ENCODE data around the gene STMND1. TPM values are rescaled to one million over a fixed set of nuclear protein-coding genes. Genes with fewer than 3 reads are reported as not detected.

Gene STMND1
- total RNA-seq, 2 donors from 2014 or later, result 0.26 TPM; not detected in 1

DNA sequence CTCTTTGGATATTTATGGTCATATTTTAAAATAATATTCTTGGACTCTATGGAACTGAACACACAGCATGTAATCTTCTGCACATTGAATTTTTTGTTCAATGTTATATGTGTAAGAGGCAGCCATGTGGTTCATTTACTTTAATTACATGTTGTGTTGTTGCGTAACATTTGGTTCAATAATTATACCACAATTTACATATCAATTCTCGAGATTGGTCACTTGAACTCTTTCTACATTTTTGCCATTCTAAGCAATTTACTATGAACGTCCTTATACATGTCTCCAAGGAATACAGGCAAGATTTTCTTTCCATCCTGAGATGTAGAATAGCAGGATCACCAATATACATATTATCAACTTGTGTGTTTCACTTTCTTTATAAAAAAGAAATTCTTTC lies 18.5 kb upstream of the STMND1 start:
- intact Hi-C loops (cut with DNase I), result no loop called here
- no peaks in the 10 kb centered on the region for H3K9me3 ChIP-seq
- no peaks in the 10 kb centered on the region for H3K27me3 ChIP-seq
- H3K36me3 ChIP-seq (replicated peaks in 1 of 2; ENCODE audit: insufficient read depth in 1 of 2, low read depth in 2 of 2), result no peaks in the 10 kb centered on the region
- ATAC-seq (no peak), DNase-seq (no peak)
- no peak overlapping the region for H3K4me3 ChIP-seq
- no peak overlapping the region for H3K27ac ChIP-seq
- WGBS, 2 donors, result 72 to 86% methylated on average over 3 of the region's 3 CpGs
- peaks cover 8% of the 10 kb centered on the region for H3K4me1 ChIP-seq
- TF ChIP-seq POLR2A (IDR thresholded peaks at IDR 0.05), result no peak
- TF ChIP-seq, protein P1, sequence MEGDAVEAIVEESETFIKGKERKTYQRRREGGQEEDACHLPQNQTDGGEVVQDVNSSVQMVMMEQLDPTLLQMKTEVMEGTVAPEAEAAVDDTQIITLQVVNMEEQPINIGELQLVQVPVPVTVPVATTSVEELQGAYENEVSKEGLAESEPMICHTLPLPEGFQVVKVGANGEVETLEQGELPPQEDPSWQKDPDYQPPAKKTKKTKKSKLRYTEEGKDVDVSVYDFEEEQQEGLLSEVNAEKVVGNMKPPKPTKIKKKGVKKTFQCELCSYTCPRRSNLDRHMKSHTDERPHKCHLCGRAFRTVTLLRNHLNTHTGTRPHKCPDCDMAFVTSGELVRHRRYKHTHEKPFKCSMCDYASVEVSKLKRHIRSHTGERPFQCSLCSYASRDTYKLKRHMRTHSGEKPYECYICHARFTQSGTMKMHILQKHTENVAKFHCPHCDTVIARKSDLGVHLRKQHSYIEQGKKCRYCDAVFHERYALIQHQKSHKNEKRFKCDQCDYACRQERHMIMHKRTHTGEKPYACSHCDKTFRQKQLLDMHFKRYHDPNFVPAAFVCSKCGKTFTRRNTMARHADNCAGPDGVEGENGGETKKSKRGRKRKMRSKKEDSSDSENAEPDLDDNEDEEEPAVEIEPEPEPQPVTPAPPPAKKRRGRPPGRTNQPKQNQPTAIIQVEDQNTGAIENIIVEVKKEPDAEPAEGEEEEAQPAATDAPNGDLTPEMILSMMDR (IDR thresholded peaks at IDR 0.05), result no peak

DNA sequence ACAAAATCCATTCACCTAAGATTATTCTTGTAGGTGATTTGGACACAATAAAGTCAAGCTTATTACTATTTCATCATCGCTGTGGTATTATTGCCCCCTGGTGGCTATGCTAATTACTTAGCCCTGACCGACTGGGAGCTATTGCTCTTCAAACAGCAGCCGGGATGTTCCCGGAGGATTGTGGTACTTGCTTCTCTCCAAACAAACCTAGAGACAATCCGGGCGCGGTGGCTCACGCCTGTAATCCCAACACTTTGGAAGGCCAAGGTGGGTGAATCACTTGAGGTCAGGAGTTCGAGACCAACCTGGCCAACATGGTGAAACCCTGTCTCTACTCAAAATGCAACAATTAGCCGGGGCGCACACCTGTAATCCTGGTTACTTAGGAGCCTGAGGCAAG lies 15.4 kb upstream of the STMND1 start:
- no peaks in the 10 kb centered on the region for H3K36me3 ChIP-seq (replicated peaks in 1 of 2; ENCODE audit: insufficient read depth in 1 of 2, low read depth in 2 of 2)
- H3K4me3 ChIP-seq, result no peak overlapping the region
- no peak overlapping the region for H3K27ac ChIP-seq
- peaks cover 16% of the 10 kb centered on the region for H3K4me1 ChIP-seq
- TF ChIP-seq POLR2A (IDR thresholded peaks at IDR 0.05), result no peak
- TF ChIP-seq, protein P1 (IDR thresholded peaks at IDR 0.05), result peak; percentile 24 to 85 (median 77)
- 26 to 28% methylated on average over 5 to 11 of the region's 11 CpGs for WGBS, 2 donors
- ATAC-seq, result peak; percentile 93
- DNase-seq, result peak; percentile 69 to 76 (median 72)
- intact Hi-C loops (cut with DNase I), result no loop called here
- no peaks in the 10 kb centered on the region for H3K9me3 ChIP-seq
- no peaks in the 10 kb centered on the region for H3K27me3 ChIP-seq

DNA sequence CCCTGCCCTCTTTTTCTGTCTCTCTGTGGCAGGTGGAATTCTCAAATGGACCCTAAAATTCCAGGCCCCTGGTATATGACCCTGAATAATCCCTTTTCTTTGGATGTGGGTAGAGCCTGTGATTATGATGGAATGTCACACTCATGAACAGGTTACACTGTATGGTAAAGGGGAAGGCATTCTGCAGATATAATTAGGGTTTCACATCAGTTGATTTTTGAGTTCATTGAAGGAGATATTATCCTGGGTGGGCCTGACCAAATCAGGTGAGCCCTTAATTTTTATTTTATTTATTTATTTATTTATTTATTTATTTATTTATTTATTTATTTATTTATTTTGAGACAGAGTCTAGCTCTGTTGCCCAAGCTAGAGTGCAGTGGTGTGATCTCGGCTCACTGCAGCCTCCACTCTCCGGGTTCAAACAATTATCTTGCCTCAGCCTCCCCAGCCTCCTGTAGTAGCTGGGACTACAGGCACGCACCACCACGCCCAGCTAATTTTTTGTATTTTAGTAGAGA lies 13.7 kb upstream of the STMND1 start:
- Histone ChIP-seq H3K27me3 (no peaks in the 10 kb centered on the region), H3K4me3 (no peak overlapping the region), H3K27ac (peak overlapping the region in 2 of 4 donors; percentile 4 to 32), H3K36me3 (replicated peaks in 1 of 2; ENCODE audit: insufficient read depth in 1 of 2, low read depth in 2 of 2) (no peaks in the 10 kb centered on the region), H3K9me3 (no peaks in the 10 kb centered on the region), H3K4me1 (peaks cover 16% of the 10 kb centered on the region)
- TF ChIP-seq POLR2A (IDR thresholded peaks at IDR 0.05), result no peak
- TF ChIP-seq, protein P1 (IDR thresholded peaks at IDR 0.05), result no peak
- WGBS, 2 donors, result 95 to 96% methylated on average over 4 of the region's 4 CpGs
- ATAC-seq (no peak), DNase-seq (no peak)
- intact Hi-C loops (cut with DNase I), result no loop called here

DNA sequence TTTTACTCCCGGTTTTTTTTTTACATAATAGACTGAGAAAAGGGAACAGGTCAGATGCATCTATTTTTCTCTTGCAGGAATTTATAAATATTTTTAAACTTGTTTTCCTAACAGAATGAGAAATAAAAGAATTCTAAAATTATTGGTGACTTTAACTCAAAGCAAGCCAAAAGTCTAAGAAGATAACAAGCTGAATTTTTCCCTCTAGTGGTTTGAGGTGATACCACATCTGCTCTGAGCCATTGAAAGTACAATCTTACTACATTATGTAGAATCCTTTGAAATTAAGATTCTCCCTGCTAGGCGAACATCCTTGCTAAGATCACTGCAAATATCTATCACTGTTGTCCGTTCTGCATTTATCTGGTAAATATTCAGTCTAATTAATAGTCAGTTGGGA lies 10.7 kb upstream of the STMND1 start:
- Histone ChIP-seq H3K4me1 (peaks cover 22% of the 10 kb centered on the region), H3K27me3 (no peaks in the 10 kb centered on the region), H3K36me3 (replicated peaks in 1 of 2; ENCODE audit: insufficient read depth in 1 of 2, low read depth in 2 of 2) (no peaks in the 10 kb centered on the region), H3K4me3 (no peak overlapping the region), H3K9me3 (no peaks in the 10 kb centered on the region), H3K27ac (no peak overlapping the region)
- TF ChIP-seq POLR2A (IDR thresholded peaks at IDR 0.05), result no peak
- TF ChIP-seq, protein P1 (IDR thresholded peaks at IDR 0.05), result peak in 1 of 7 experiments; percentile 8
- 72 to 74% methylated on average over 3 of the region's 3 CpGs for WGBS, 2 donors
- no peak for DNase-seq
- intact Hi-C loops (cut with DNase I), result no loop called here
- ATAC-seq, result no peak

DNA sequence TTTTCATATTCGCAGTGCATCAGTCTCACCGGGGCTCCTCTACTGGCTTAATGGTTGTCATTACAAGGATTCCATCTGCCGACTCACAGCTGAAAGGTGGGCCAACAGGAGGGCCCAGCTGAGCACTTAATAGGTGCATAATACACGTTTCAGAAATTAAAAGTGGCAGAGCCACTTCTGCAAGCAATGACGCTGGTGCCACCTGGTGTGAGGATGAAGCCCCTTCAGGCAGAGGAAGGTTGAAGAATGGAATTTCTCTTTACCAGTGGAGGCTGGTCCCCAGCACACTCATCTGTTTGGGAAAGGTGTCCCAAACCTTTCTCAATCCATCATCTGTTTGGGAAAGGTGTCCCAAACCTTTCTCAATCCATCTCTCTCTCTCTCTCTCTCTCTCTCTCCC lies 8.2 kb upstream of the STMND1 start:
- Histone ChIP-seq H3K27ac (no peak overlapping the region), H3K9me3 (no peaks in the 10 kb centered on the region), H3K4me3 (no peak overlapping the region), H3K27me3 (no peaks in the 10 kb centered on the region), H3K4me1 (peaks cover 37% of the 10 kb centered on the region), H3K36me3 (replicated peaks in 1 of 2; ENCODE audit: insufficient read depth in 1 of 2, low read depth in 2 of 2) (no peaks in the 10 kb centered on the region)
- ATAC-seq (no peak), DNase-seq (no peak)
- WGBS, 2 donors, result 62 to 70% methylated on average over 5 of the region's 5 CpGs
- intact Hi-C loops (cut with DNase I), result no loop called here
- TF ChIP-seq, protein P1 (IDR thresholded peaks at IDR 0.05), result peak in 1 of 7 experiments; percentile 10
- no peak for TF ChIP-seq POLR2A (IDR thresholded peaks at IDR 0.05)
